Measurements from ENCODE around the gene KLK4. TPM values are rescaled to one million over a fixed set of nuclear protein-coding genes. Genes with fewer than 3 reads are reported as not detected.

KLK4 gene
- total and polyA plus RNA-seq, 2 experiments from 2014 or later, result 0.33 TPM; not detected in 1

- H3K4me2 ChIP-seq, result no peak overlapping the region
- H3K4me1 ChIP-seq (ENCODE audit: insufficient read depth), result no peaks in the 10 kb centered on the region
- no peaks in the 10 kb centered on the region for H4K20me1 ChIP-seq (ENCODE audit: insufficient read depth, poor library complexity, severe bottlenecking)
- H3K9me3 ChIP-seq (ENCODE audit: low read depth), result no peaks in the 10 kb centered on the region
- no peaks in the 10 kb centered on the region for H3K9me2 ChIP-seq (replicated peaks; ENCODE audit: insufficient read depth)
- H2AFZ ChIP-seq, result no peak overlapping the region
- H3K36me3 ChIP-seq (replicated peaks; ENCODE audit: insufficient read depth, low read depth), result no peaks in the 10 kb centered on the region
- WGBS (ENCODE audit: low lambda C conversion rate, missing lambda C conversion rate), result 77% methylated on average over 7 of the region's 9 CpGs
- H3K27ac ChIP-seq, result no peak overlapping the region
- TF ChIP-seq CTCF (IDR thresholded peaks at IDR 0.05; ENCODE audit: poor library complexity) (no peak), EZH2 (IDR thresholded peaks at IDR 0.05; ENCODE audit: borderline replicate concordance) (no peak), EZH2phosphoT487 (IDR thresholded peaks at IDR 0.05; ENCODE audit: low read depth, severe bottlenecking, unreplicated experiment) (no peak)
- no peak for DNase-seq (ENCODE audit: low spot score)
- peaks cover 30% of the 10 kb centered on the region for H3K27me3 ChIP-seq
- H3K4me3 ChIP-seq, result no peak overlapping the region
- no peaks in the 10 kb centered on the region for H3K79me2 ChIP-seq
Measured at GRCh38 chr19:50875795-50876422, 35.3 kb downstream of the KLK4 start.

DNA sequence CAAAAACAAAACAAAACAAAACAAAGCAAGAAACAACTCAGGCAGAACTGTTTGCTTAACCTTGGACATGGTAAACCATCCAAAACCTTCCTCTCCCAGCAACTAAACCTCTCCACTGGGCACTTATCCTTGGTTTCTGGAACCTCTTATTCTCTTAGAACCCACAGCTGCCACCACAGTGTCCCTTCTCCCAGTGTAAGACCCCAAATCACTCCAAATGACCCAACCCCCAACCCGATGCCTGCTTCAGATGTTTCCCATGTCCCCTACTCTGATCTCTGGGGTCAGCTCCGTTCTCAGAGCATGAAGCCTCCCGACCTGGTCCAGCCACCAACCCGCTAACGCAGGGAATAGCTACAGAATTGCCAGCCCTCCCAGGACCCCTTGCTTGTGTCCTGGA lies 37.0 kb downstream of the KLK4 start:
- no peak overlapping the region for H2AFZ ChIP-seq
- H3K4me2 ChIP-seq, result no peak overlapping the region
- H3K4me1 ChIP-seq (ENCODE audit: insufficient read depth), result no peaks in the 10 kb centered on the region
- H3K9me3 ChIP-seq (ENCODE audit: low read depth), result no peaks in the 10 kb centered on the region
- no peaks in the 10 kb centered on the region for H4K20me1 ChIP-seq (ENCODE audit: insufficient read depth, poor library complexity, severe bottlenecking)
- WGBS (ENCODE audit: low lambda C conversion rate, missing lambda C conversion rate), result 69% methylated on average over 5 of the region's 5 CpGs
- no peak overlapping the region for H3K27ac ChIP-seq
- H3K27me3 ChIP-seq, result peaks cover 31% of the 10 kb centered on the region
- no peaks in the 10 kb centered on the region for H3K79me2 ChIP-seq
- H3K4me3 ChIP-seq, result no peak overlapping the region
- DNase-seq (ENCODE audit: low spot score), result no peak
- no peaks in the 10 kb centered on the region for H3K9me2 ChIP-seq (replicated peaks; ENCODE audit: insufficient read depth)
- no peaks in the 10 kb centered on the region for H3K36me3 ChIP-seq (replicated peaks; ENCODE audit: insufficient read depth, low read depth)
- TF ChIP-seq EZH2phosphoT487 (IDR thresholded peaks at IDR 0.05; ENCODE audit: low read depth, severe bottlenecking, unreplicated experiment), result no peak

- Histone ChIP-seq H3K9me3 (ENCODE audit: low read depth) (no peaks in the 10 kb centered on the region), H3K4me1 (ENCODE audit: insufficient read depth) (no peaks in the 10 kb centered on the region), H3K4me3 (no peak within 1 kb of the TSS), H3K4me2 (no peak within 1 kb of the TSS), H3K9me2 (replicated peaks; ENCODE audit: insufficient read depth) (no peaks in the 10 kb centered on the region), H2AFZ (no peak within 1 kb of the TSS), H3K27me3 (peaks cover 37% of the 10 kb centered on the region), H4K20me1 (ENCODE audit: insufficient read depth, poor library complexity, severe bottlenecking) (no peaks in the 10 kb centered on the region), H3K36me3 (replicated peaks; ENCODE audit: insufficient read depth, low read depth) (no peaks in the 10 kb centered on the region), H3K27ac (no peak within 1 kb of the TSS), H3K79me2 (no peaks in the 10 kb centered on the region)
- DNase-seq (ENCODE audit: low spot score), result no peak
- 88% methylated on average over 3 of the region's 3 CpGs for WGBS (ENCODE audit: low lambda C conversion rate, missing lambda C conversion rate)
- TF ChIP-seq CTCF (IDR thresholded peaks at IDR 0.05; ENCODE audit: poor library complexity) (no peak), EZH2 (IDR thresholded peaks at IDR 0.05; ENCODE audit: borderline replicate concordance) (no peak), EZH2phosphoT487 (IDR thresholded peaks at IDR 0.05; ENCODE audit: low read depth, severe bottlenecking, unreplicated experiment) (no peak)
Measured at GRCh38 chr19:50873056-50873455, 38.1 kb downstream of the KLK4 start, which contains the start of gene KLK2. KLK2 (plus strand) TSS chr19:50873439; CDS start chr19:50873474, 35 bp downstream.

- H2AFZ ChIP-seq, result no peak overlapping the region
- no peak overlapping the region for H3K27ac ChIP-seq
- H3K79me2 ChIP-seq, result no peaks in the 10 kb centered on the region
- H3K9me2 ChIP-seq (replicated peaks; ENCODE audit: insufficient read depth), result no peaks in the 10 kb centered on the region
- H3K9me3 ChIP-seq (ENCODE audit: low read depth), result no peaks in the 10 kb centered on the region
- no peaks in the 10 kb centered on the region for H4K20me1 ChIP-seq (ENCODE audit: insufficient read depth, poor library complexity, severe bottlenecking)
- H3K36me3 ChIP-seq (replicated peaks; ENCODE audit: insufficient read depth, low read depth), result no peaks in the 10 kb centered on the region
- H3K27me3 ChIP-seq, result peaks cover 32% of the 10 kb centered on the region
- TF ChIP-seq CTCF (IDR thresholded peaks at IDR 0.05; ENCODE audit: poor library complexity) (no peak), EZH2 (IDR thresholded peaks at IDR 0.05; ENCODE audit: borderline replicate concordance) (no peak), EZH2phosphoT487 (IDR thresholded peaks at IDR 0.05; ENCODE audit: low read depth, severe bottlenecking, unreplicated experiment) (no peak)
- no peaks in the 10 kb centered on the region for H3K4me1 ChIP-seq (ENCODE audit: insufficient read depth)
- no peak overlapping the region for H3K4me2 ChIP-seq
- no peak overlapping the region for H3K4me3 ChIP-seq
- DNase-seq (ENCODE audit: low spot score), result no peak
- WGBS (ENCODE audit: low lambda C conversion rate, missing lambda C conversion rate), result 67% methylated on average over 26 of the region's 26 CpGs
Measured at GRCh38 chr19:50870417-50871089, 40.6 kb downstream of the KLK4 start.

Data from hepatocyte (in vitro differentiated cells).